ENCODE data around the gene KCP.
A peak's percentile ranks its signal among the peaks of the same experiment; 100 is the strongest.

KCP gene

GRCh38 chr7:128935342-128935730, 24.8 kb upstream of the KCP start:
- no peak for TF ChIP-seq CTCF (IDR thresholded peaks at IDR 0.05; ENCODE audit: unreplicated experiment in 3 of 3)
- Mint-ChIP-seq H3K36me3 (ENCODE audit: low read depth) (no peaks in the 10 kb centered on the region), H3K4me3 (no peak overlapping the region), H3K27me3 (ENCODE audit: low read depth) (peaks cover 70% of the 10 kb centered on the region), H3K4me1 (peaks cover 18% of the 10 kb centered on the region), H3K9me3 (no peaks in the 10 kb centered on the region), H3K27ac (peak overlapping the region in 1 of 3 experiments; percentile 48)

GRCh38 chr7:128934361-128935341, 24.1 kb upstream of the KCP start:
- H3K4me3 Mint-ChIP-seq = no peak overlapping the region
- H3K4me1 Mint-ChIP-seq = peaks cover 18% of the 10 kb centered on the region
- H3K9me3 Mint-ChIP-seq = no peaks in the 10 kb centered on the region
- H3K36me3 Mint-ChIP-seq (ENCODE audit: low read depth) = no peaks in the 10 kb centered on the region
- TF ChIP-seq CTCF (IDR thresholded peaks at IDR 0.05; ENCODE audit: unreplicated experiment in 3 of 3) = no peak
- H3K27me3 Mint-ChIP-seq (ENCODE audit: low read depth) = peaks cover 63% of the 10 kb centered on the region
- H3K27ac Mint-ChIP-seq = peak overlapping the region in 1 of 3 experiments; percentile 48

GRCh38 chr7:128933180-128933891, 22.8 kb upstream of the KCP start:
- no peaks in the 10 kb centered on the region for H3K9me3 Mint-ChIP-seq
- H3K4me3 Mint-ChIP-seq = peak overlapping the region in 2 of 3 experiments; percentile 14 to 38
- no peak for TF ChIP-seq CTCF (IDR thresholded peaks at IDR 0.05; ENCODE audit: unreplicated experiment in 3 of 3)
- peak overlapping the region in 1 of 3 experiments; percentile 56 for H3K27ac Mint-ChIP-seq
- H3K27me3 Mint-ChIP-seq (ENCODE audit: low read depth) = peaks cover 53% of the 10 kb centered on the region
- H3K4me1 Mint-ChIP-seq = peaks cover 13% of the 10 kb centered on the region
- H3K36me3 Mint-ChIP-seq (ENCODE audit: low read depth) = no peaks in the 10 kb centered on the region

GRCh38 chr7:128932862-128933179, 22.3 kb upstream of the KCP start:
- no peak overlapping the region for H3K27ac Mint-ChIP-seq
- H3K9me3 Mint-ChIP-seq = no peaks in the 10 kb centered on the region

More at GRCh38 chr7:128932862-128933179, 22.3 kb upstream of the KCP start:
- peaks cover 12% of the 10 kb centered on the region for H3K4me1 Mint-ChIP-seq
- H3K4me3 Mint-ChIP-seq = no peak overlapping the region
- no peaks in the 10 kb centered on the region for H3K36me3 Mint-ChIP-seq (ENCODE audit: low read depth)
- peaks cover 52% of the 10 kb centered on the region for H3K27me3 Mint-ChIP-seq (ENCODE audit: low read depth)
- no peak for TF ChIP-seq CTCF (IDR thresholded peaks at IDR 0.05; ENCODE audit: unreplicated experiment in 3 of 3)

Data from nephron (organoid).